Hepatocyte (in vitro differentiated cells): ENCODE data around the gene DNAAF8. TPM values are rescaled to one million over a fixed set of nuclear protein-coding genes. Genes with fewer than 3 reads are reported as not detected.

Experiments used
- DNase-seq: peaks from one replicate; pipeline ENCODE4 v3.0.0-alpha.2; 2016; ENCODE audit warnings: low spot score
- H2AFZ ChIP-seq: fragments of 200-600 bp; sonication (generic); 2 replicates; pipeline ENCODE4 v1.6.0; 2016; ENCODE audit warnings: antibody characterized with exemption, mild to moderate bottlenecking
- H3K27ac ChIP-seq: fragments of 200-600 bp; sonication (generic); 2 replicates; pipeline ENCODE4 v1.5.1; 2016; ENCODE audit warnings: mild to moderate bottlenecking
- H3K27me3 ChIP-seq: fragments of 200-600 bp; sonication (generic); 2 replicates; pipeline ENCODE4 v1.6.1; 2016
- H3K36me3 ChIP-seq: fragments of 200-600 bp; sonication (generic); replicated peaks from 2 replicates; pipeline ENCODE4 v1.5.1; 2016; ENCODE audit warnings: low read depth; ENCODE audit not compliant: insufficient read depth
- H3K4me1 ChIP-seq: fragments of 200-600 bp; sonication (generic); 2 replicates; pipeline ENCODE4 v1.5.1; 2016; ENCODE audit warnings: mild to moderate bottlenecking, moderate library complexity; ENCODE audit not compliant: insufficient read depth
- H3K4me2 ChIP-seq: fragments of 200-600 bp; sonication (generic); 2 replicates; pipeline ENCODE4 v1.6.0; 2016
- H3K4me3 ChIP-seq: fragments of 200-600 bp; sonication (generic); 2 replicates; pipeline ENCODE4 v1.5.1; 2016; ENCODE audit warnings: mild to moderate bottlenecking
- H3K79me2 ChIP-seq: fragments of 200-600 bp; sonication (generic); 2 replicates; pipeline ENCODE4 v1.6.0; 2017; ENCODE audit warnings: mild to moderate bottlenecking
- H3K9me2 ChIP-seq: fragments of 200-600 bp; sonication (generic); replicated peaks from 2 replicates; pipeline ENCODE4 v1.6.0; 2017; ENCODE audit warnings: mild to moderate bottlenecking; ENCODE audit not compliant: insufficient read depth
- H3K9me3 ChIP-seq: fragments of 200-600 bp; sonication (generic); 2 replicates; pipeline ENCODE4 v1.5.1; 2016; ENCODE audit warnings: low read depth, mild to moderate bottlenecking
- H4K20me1 ChIP-seq: fragments of 200-600 bp; sonication (generic); 2 replicates; pipeline ENCODE4 v1.6.0; 2016; ENCODE audit warnings: mild to moderate bottlenecking; ENCODE audit not compliant: insufficient read depth, poor library complexity, severe bottlenecking
- CTCF ChIP-seq: fragments of 200-600 bp; sonication (generic); IDR thresholded peaks from 2 replicates; pipeline ENCODE4 v1.5.1; 2016; ENCODE audit warnings: antibody characterized with exemption, mild to moderate bottlenecking; ENCODE audit not compliant: poor library complexity
- EZH2 ChIP-seq: fragments of 200-600 bp; sonication (generic); IDR thresholded peaks from 2 replicates; pipeline ENCODE4 v1.6.1; 2016; ENCODE audit warnings: antibody characterized with exemption, mild to moderate bottlenecking, borderline replicate concordance
- EZH2phosphoT487 ChIP-seq: fragments of 200-600 bp; sonication (generic); IDR thresholded peaks from one replicate; pipeline ENCODE4 v1.6.1; 2018; ENCODE audit warnings: antibody characterized with exemption, mild to moderate bottlenecking, low read depth, moderate library complexity; ENCODE audit not compliant: unreplicated experiment, severe bottlenecking
- WGBS: methylation state at CpG from one replicate; pipeline ENCODE4 v1.1.6; 2016; ENCODE audit warnings: low lambda C conversion rate; ENCODE audit errors: missing lambda C conversion rate; 5-methylcytosine and 5-hydroxymethylcytosine counted together
- polyA plus RNA-seq: library from polyadenylated mRNA; unstranded; fragments of >200 nt; fragmentation: Nextera tagmentation; extraction: Ambion mirVana; gene quantifications from 2 replicates; pipeline ENCODE4 v1.2.1, GENCODE V29; 2016
- total RNA-seq: library from RNA; depleted of rRNA; stranded (reverse); fragments of >200 nt; gene quantifications from 2 replicates; pipeline ENCODE4 v1.2.3, GENCODE V29; 2014

The DNAAF8 gene
- total and polyA plus RNA-seq, 2 experiments from 2014 or later, result 0.23 to 1.6 TPM

GRCh38 chr16:4687946-4688673 lies 46.2 kb upstream of the DNAAF8 start:
- 95% methylated on average over 39 of the region's 39 CpGs for WGBS
- no peaks in the 10 kb centered on the region for H3K36me3 ChIP-seq

GRCh38 chr16:4688674-4689045 lies 45.7 kb upstream of the DNAAF8 start:
- no peaks in the 10 kb centered on the region for H3K79me2 ChIP-seq
- no peaks in the 10 kb centered on the region for H4K20me1 ChIP-seq
- H2AFZ ChIP-seq, result no peak overlapping the region
- H3K9me3 ChIP-seq, result no peaks in the 10 kb centered on the region
- H3K4me3 ChIP-seq, result no peak overlapping the region
- H3K27me3 ChIP-seq, result no peaks in the 10 kb centered on the region
- H3K4me1 ChIP-seq, result no peaks in the 10 kb centered on the region
- WGBS, result 97% methylated on average over 20 of the region's 22 CpGs
- H3K36me3 ChIP-seq, result no peaks in the 10 kb centered on the region
- H3K27ac ChIP-seq, result no peak overlapping the region
- TF ChIP-seq EZH2 (no peak), EZH2phosphoT487 (no peak), CTCF (no peak)
- H3K4me2 ChIP-seq, result no peak overlapping the region
- H3K9me2 ChIP-seq, result no peaks in the 10 kb centered on the region
- DNase-seq, result peak; percentile 5

More at GRCh38 chr16:4687946-4688673, 46.2 kb upstream of the DNAAF8 start:
- Histone ChIP-seq H3K27ac (no peak overlapping the region), H2AFZ (no peak overlapping the region), H3K27me3 (no peaks in the 10 kb centered on the region), H3K4me3 (no peak overlapping the region), H4K20me1 (no peaks in the 10 kb centered on the region), H3K4me1 (no peaks in the 10 kb centered on the region), H3K9me2 (no peaks in the 10 kb centered on the region), H3K9me3 (no peaks in the 10 kb centered on the region), H3K4me2 (no peak overlapping the region), H3K79me2 (no peaks in the 10 kb centered on the region)
- DNase-seq, result peak; percentile 2
- no peak for TF ChIP-seq CTCF
- TF ChIP-seq EZH2phosphoT487, result no peak

- no peaks in the 10 kb centered on the region for H3K36me3 ChIP-seq
- H4K20me1 ChIP-seq, result no peaks in the 10 kb centered on the region
Measured at GRCh38 chr16:4689091-4689671, 45.2 kb upstream of the DNAAF8 start.

More at GRCh38 chr16:4689091-4689671, 45.2 kb upstream of the DNAAF8 start:
- no peaks in the 10 kb centered on the region for H3K9me2 ChIP-seq
- TF ChIP-seq CTCF (no peak), EZH2phosphoT487 (no peak), EZH2 (no peak)
- H3K4me3 ChIP-seq, result no peak overlapping the region
- no peak overlapping the region for H3K27ac ChIP-seq
- 94% methylated on average over 21 of the region's 21 CpGs for WGBS
- peak; percentile 5 for DNase-seq
- H3K4me1 ChIP-seq, result no peaks in the 10 kb centered on the region
- no peaks in the 10 kb centered on the region for H3K9me3 ChIP-seq
- peaks cover 3% of the 10 kb centered on the region for H3K79me2 ChIP-seq
- no peaks in the 10 kb centered on the region for H3K27me3 ChIP-seq
- H3K4me2 ChIP-seq, result no peak overlapping the region
- H2AFZ ChIP-seq, result no peak overlapping the region
